IMR-90 (cell line): Measurements from ENCODE around the gene RNF144B.

Experiments used
- POLR2A ChIP-seq: IDR thresholded peaks from 2 replicates; pipeline ENCODE4 v1.6.1; 2012; ENCODE audit warnings: mild to moderate bottlenecking, low read depth, low read length
- TF ChIP-seq, protein P1 (sequence below): conservative IDR thresholded peaks from 2 replicates; pipeline ENCODE4 v1.5.1; 2012; ENCODE audit warnings: mild to moderate bottlenecking, low read depth, low read length, improper control_type of control experiment

DNA sequence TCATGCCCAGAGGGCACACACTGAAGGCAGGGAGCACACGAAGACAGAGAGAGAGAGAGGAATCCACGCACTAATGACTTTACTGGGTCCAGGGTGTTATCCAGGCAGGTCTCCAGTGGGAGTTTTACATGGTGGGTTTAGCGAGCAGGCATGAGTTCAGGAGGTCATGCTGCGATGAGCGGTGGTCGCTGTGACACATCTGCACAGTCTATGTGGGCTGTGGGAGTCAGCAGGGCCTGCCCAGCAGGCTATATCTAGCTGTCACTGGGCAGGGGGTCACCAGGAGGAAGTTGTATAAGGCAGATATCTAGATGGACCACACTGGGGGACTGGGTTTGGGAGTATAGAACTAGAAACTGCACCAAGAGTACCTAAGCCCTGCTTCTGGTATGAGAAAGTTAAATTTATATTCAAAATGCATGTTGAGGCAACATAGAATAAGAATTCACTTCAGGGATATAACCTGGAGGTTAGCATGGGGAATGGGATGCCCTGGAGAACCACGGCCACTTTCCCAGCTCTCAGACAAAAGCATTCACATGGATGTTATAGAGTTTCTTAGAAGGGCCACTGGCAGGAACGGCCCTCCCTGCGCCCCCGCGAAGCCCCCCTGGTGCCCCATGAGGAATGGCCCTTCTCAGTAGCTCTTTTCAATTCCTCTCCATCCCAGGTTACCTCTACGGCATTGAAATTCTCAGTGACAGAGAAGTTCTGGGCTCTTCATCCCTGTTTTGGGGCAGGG, 113.9 kb downstream of the RNF144B start:
- TF ChIP-seq, protein P1, sequence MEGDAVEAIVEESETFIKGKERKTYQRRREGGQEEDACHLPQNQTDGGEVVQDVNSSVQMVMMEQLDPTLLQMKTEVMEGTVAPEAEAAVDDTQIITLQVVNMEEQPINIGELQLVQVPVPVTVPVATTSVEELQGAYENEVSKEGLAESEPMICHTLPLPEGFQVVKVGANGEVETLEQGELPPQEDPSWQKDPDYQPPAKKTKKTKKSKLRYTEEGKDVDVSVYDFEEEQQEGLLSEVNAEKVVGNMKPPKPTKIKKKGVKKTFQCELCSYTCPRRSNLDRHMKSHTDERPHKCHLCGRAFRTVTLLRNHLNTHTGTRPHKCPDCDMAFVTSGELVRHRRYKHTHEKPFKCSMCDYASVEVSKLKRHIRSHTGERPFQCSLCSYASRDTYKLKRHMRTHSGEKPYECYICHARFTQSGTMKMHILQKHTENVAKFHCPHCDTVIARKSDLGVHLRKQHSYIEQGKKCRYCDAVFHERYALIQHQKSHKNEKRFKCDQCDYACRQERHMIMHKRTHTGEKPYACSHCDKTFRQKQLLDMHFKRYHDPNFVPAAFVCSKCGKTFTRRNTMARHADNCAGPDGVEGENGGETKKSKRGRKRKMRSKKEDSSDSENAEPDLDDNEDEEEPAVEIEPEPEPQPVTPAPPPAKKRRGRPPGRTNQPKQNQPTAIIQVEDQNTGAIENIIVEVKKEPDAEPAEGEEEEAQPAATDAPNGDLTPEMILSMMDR = no peak
- TF ChIP-seq POLR2A = no peak
